C1 segment of cervical spinal cord (tissue), 14 donors: ENCODE measurements around the gene TMEM253.

Experiments
- DNase-seq, 14 donors: peaks; one replicate each; lab custom pipeline; 2025; lab: John Stamatoyannopoulos, UW

The TMEM253 gene

GRCh38 chr14:21103710-21104447, 3.0 kb downstream of the TMEM253 start:
- DNase-seq, result peak; percentile 94 to 100 (median 98)

DNA sequence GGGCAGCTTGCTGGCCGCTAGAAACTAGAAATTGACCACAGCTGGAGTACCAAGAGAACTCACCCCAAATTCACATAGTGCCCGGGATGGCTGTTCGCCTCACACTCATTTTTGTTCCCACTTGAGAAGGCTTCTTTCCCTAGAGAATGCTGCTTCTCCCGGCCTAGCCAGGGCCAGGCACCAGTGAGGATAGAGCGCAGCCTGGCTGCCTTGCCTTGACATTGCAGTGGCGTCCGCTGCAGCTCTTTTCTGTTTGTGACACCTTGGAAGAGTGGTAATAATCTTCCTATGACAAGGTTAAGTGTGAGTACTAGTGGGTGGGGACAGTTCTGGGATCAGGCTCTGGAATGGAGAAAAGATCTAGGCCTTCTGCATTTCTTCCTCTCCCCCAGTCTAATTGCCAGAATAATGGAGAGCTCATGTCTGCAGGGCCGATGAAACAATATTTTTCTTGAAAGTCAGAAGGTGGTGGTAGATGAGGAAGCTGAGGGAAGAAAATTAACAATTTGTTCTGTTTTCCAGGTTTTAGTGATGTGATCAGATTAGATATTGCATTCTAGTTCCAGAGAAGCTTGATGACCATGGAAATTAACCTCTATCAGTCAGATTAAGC, 3.7 kb downstream of the TMEM253 start:
- DNase-seq, result peak in 12 of 14 donors; percentile 55 to 92 (median 80)

DNA sequence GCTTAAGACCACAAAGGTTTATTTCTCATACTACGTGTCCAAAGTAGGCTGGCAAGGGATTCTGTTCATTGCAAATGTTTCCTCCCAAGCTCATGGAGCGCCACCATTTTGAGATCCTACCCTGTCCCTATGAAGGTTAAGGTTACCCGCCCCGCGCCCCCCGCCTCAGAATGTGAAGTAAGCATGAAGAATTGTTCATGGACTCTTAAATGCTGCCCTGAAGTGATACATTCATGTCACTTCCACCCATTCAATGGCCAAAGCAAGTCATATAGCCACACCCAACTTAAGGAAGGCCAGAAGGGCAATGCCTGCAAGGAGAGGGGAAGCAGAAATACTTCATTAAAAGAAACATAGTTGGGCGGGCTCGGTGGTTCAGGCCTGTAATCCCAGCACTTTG, 4.2 kb downstream of the TMEM253 start:
- no peak for DNase-seq

DNA sequence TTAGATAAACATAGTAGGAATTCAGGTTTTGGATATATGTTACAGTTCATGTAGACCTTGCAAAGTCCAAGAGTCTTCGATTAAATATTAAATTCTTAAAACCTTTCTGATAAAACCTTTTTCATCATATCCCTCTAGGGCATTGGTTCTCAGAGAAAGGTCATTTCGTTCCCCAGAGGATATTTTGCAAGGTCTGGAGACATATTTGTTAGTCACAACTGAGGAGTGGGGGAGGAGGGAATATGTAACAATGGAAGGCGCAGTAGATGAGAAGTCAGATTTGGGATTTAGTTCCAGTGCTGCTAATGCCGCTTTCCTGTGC, 5.3 kb downstream of the TMEM253 start:
- DNase-seq, result peak in 1 of 14 donors; percentile 38

DNA sequence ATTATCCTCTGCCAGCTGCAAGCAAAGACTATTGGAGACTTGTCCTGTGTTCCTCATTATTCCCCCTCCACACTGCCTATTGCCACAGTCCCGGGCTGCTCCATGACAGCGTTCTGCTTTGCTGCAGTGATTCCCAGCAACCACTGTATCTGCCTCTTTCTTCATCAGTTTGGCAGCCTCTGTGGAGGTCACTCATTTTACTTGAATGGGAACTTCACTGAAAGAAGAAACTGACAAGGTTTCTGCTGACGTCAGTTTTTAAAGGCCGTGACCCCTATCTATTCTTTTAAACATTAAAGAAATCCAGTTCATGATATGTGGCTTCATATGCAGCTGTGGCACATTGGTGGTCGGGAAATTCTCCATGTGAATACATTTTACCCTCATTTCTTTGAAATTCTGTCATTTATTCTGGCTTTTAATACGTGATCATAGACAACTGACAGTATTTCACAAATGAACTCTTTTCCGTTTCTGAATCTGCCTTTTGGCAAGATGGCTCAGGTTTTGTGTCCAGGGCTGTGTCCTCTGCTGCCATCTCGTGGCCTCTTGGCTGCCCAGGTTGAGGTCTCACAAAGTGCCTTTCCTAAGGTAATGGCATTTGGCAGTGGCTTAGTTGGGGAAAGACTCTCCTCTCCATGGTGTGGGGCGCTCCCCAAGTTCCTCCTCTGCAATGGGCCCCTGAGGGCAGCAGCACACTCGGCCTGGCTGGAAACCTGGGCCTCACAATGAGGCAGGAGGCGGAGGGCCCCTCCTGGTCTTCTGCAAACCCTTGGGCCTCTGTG, 5.8 kb downstream of the TMEM253 start:
- DNase-seq, result peak in 12 of 14 donors; percentile 29 to 82 (median 65)

DNA sequence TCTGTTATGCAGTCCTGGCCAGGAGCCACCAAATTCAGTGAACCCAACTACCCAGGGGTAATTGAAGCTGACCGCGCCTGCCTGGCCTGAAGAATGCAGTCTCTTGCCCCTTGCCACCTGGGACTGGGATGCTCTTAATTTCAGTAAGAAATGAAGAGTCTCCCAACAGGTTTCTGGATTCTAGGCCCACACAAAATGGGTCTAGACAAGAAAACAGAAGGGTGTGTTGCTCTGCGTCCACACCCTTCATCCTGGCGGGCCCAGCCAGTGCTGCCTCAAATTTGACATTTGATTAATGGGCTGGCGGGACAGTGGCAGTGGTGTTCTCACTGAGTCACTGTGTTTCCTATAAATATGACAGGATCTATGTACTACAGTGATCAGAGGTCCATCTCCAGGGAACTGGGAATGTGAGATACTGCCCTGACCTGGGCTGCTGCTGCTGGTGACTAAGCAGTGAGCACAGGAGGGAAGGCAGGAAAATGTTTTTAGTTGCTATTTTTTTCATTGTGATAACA, 6.5 kb downstream of the TMEM253 start:
- no peak for DNase-seq

DNA sequence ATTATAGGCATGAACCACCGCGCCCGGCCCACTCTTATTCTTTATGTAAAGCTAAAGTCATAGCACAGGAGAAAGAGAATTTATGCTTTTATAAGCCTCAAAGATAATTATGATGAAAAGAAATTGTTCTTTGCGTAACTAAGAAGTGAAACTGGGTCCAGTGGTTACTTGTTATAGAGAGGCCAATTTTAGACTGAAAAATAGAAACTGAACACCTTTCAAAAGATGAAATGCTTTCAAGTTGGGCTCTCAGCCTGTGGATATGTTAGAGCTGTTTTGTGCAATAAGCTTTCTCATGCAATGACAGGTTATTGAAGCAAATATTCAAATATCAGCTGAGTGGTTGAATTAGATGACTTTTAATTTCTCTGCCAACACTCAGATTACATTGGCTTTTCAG, 7.9 kb downstream of the TMEM253 start:
- DNase-seq, result no peak

- no peak for DNase-seq
These were observed 8.7 kb downstream of the TMEM253 start for GRCh38 chr14:21109377-21110138.

DNA sequence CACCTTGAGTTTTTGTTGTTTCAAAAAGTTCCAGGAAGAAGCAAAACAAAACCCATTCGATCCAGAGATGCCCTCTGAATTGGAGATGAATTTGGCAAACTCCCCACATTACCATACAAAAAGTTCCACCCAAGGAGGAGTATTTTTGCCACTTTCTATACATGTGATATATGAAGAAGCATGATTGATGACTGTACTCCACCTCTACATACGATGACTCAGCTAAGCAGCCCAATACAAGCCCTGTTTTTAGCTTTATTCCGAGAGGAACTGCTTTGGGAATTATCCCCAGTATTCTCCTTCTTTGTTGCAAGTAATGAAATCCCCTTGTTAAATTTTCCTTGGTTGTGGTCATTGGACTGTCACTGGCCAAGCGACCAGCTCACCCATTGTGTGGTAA, 11.4 kb downstream of the TMEM253 start:
- DNase-seq, result no peak

GRCh38 chr14:21113369-21113768, 12.5 kb downstream of the TMEM253 start:
- no peak for DNase-seq

DNA sequence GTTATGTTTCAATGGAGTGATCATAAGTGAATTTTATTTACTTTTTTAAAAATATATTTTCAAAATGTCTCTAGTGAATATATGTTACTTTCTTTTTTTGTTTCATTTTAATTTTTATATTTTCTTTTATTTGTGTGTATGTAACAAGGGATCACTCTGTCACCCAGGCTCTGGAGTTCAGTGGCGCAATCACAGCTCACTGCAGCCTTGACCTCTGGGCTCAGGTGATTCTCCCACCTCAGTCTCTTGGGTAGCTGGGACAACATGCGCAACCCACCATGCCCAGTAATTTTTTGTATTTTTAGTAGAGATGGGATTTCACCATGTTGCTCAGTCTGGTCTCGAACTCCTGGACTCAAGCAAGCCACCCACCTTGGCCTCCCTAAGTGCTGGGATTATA, 18.1 kb downstream of the TMEM253 start:
- DNase-seq, result no peak

- no peak for DNase-seq
These were observed 19.8 kb downstream of the TMEM253 start for GRCh38 chr14:21120686-21121085.

DNA sequence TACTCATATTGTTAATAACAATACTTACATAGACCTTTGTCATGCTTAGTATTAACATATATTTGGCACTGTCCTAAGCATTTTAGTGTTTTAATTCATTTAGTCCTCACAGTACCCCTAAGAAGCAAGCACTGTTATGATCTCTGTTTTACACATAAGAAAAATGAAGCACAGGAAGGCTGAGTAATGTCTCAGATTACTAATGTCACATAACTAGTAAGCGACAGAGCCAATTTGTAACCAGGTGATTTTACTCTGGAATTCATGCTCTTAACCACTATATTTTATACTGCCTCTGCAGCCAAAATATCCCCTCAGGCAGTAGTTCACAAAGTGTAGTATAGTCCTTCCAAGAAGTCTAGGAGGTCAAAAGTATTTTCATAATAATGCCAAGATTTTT, 20.3 kb downstream of the TMEM253 start:
- DNase-seq, result no peak

DNA sequence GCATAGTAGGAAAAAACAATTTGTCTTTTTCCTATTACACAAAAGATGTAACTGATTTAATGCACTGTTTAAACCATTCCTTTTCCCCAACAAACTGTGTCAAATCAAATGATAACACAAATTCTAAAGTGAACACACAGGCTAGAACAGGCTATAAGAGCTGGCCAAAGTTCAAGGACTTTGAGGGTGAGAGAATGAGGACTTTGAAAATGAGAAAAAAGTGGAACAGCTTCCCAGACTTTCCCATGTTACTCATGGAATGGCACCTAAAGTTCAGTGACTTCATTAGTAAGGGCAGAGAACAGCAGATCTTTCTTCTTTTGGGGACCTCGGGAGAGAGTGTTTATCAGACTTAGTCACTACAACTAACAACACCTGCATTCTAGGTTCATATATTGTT, 22.6 kb downstream of the TMEM253 start:
- no peak for DNase-seq

GRCh38 chr14:21133901-21134300, 33.0 kb downstream of the TMEM253 start:
- DNase-seq, result no peak

- DNase-seq, result no peak
These were observed 35.2 kb downstream of the TMEM253 start for GRCh38 chr14:21136024-21136423.

GRCh38 chr14:21142357-21142756, 41.5 kb downstream of the TMEM253 start:
- no peak for DNase-seq

DNA sequence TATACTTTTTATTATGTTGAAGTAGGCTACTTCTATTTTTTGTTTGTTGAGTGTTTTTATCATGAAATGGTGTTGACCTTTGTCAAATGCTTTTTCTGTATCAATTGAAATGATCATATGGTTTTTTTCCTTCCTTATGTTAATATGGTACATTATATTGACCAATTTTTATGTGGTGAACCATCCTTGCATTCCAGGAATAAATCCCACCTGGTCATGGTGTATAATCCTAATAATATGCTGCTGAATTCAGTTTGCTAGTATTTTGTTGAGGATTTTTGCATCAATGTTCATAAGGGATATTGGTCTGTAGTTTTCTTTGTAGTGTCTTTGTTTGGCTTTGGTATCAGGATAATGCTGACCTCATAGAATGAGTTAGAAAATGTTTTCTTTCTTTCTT, 44.6 kb downstream of the TMEM253 start:
- DNase-seq, result no peak

DNA sequence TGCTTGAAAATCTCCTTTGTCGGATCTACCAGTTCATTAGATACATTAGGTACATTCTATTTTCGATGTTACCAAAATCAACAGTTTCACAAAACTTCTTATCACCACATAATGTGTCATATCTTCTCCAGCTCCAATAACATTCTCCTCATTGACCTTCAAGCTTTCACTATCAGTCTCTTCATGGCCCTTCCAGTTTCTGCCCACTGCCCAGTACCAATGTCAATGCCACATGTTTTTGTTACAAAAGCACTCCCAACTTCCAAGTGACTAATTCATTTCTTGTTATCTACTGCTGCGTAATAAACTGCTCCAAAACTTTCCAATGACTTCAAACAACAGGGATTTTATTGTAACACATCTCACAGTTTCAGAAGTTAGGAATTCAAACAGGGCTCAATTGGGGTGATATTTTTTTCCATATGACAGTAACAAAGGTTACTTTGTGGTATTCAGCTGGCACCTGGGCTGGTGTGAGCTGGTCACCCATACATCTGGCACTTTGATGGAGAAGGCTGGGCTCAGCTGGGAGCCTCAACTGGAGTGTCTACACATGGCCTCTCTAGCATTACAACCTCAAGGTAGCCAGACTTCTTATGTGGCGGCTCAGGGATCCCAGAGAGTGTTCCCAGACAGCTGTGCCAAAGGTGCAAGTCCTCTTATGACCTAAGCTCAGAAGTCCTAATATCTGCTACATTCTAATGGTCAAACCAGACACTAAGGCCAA, 48.9 kb downstream of the TMEM253 start:
- DNase-seq, result no peak
